Breast epithelium (tissue), 3 donors: ENCODE data around the gene CNTD1.

Experiments used
- CTCF ChIP-seq, 3 donors: fragments of 450-650 bp; IDR thresholded peaks; one replicate each; pipeline ENCODE4 v1.5.1; 2016 to 2017; ENCODE audit warnings: antibody characterized with exemption in 3 of 3, mild to moderate bottlenecking in 3 of 3, moderate library complexity in 3 of 3
- POLR2A ChIP-seq: fragments of 450-650 bp; IDR thresholded peaks from one replicate; pipeline ENCODE4 v1.6.1; 2016; ENCODE audit warnings: antibody characterized with exemption, mild to moderate bottlenecking, moderate library complexity

GRCh38 chr17:42844271-42844670 is 45.6 kb downstream of the CNTD1 start, which contains the start of gene AOC2:
- TF ChIP-seq CTCF (IDR thresholded peaks at IDR 0.05) (no peak), POLR2A (no peak)
